ENCODE measurements around the gene ZNF626. TPM values are rescaled to one million over a fixed set of nuclear protein-coding genes. Genes with fewer than 3 reads are reported as not detected.
"Not testable (repeated sequence)": the region's sequence is repeated elsewhere in the genome, so short reads cannot be mapped to it uniquely, and the experiment has no call there.

Gene ZNF626
- total RNA-seq, 2 experiments from 2014 or later: 9.3 to 11.1 TPM

DNA sequence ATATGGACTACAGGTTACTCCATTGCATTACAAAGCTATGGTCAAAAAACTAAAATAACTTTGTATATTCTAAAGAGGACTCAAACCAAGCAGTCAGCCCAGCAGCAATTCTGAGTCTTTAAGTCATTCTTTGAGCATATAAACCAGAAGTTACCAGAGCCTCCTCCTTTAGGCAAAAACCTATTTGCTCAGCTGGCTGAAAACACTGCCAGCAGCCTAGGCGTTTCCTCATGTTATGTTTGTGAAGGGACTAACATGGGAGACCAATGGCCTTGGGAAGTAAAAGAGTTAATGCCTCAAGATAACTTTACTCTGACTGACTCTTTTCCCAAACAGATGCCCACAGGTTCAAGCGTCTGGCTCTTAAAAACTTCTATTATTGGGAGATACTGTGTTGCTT is 45.3 kb downstream of the ZNF626 start:
- H3K27ac Mint-ChIP-seq: no peak overlapping the region
- ChIA-PET POLR2A (no interaction called here), CTCF (no interaction called here)
- no peaks in the 10 kb centered on the region for H3K36me3 Mint-ChIP-seq (ENCODE audit: low read depth)
- ATAC-seq: no peak
- H3K4me3 Mint-ChIP-seq: no peak overlapping the region
- peaks cover 49% of the 10 kb centered on the region for H3K9me3 Mint-ChIP-seq
- intact Hi-C loops (cut with micrococcal nuclease): no loop called here
- no peaks in the 10 kb centered on the region for H3K4me1 Mint-ChIP-seq (ENCODE audit: low read depth)
- TF ChIP-seq CTCF (IDR thresholded peaks at IDR 0.05): no peak
- no peak for DNase-seq
- H3K27me3 Mint-ChIP-seq: no peaks in the 10 kb centered on the region

- ATAC-seq, CTCF ChIA-PET: not testable (repeated sequence)
Observed at GRCh38 chr19:20614971-20615370, 46.4 kb downstream of the ZNF626 start.

DNA sequence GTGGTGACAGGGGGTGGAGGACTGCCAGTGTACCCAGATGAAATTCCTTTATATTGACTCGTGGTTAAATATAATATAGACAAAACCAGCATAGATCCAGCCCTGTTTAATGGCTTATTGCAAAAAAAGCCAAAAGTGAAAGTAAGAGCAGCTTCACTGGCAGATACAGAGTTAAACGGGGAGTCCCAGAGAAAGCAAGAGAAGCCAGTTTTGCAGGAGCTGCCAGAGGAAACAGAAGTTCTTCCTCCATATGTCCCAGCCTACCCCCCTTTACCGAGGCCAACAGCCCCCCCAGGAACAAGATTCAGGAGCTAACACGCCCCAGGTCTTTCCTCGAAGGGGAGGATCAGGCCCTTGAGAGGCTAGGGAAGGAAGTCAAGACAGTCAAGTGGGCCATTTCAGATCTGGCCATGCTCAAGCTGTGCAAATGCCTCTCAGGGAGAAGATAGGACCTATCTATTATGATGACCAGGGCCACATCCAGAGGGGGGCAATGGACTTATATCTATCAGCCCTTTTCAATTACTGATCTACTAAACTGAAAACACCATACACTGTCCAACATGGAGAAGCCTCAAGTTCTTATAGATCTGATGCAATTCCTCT is 48.6 kb downstream of the ZNF626 start:
- ChIA-PET POLR2A (interaction anchor here (0.6 kb wide), 1 partner anchor 12 kb away, joined by 3 read pairs; no protein-coding TSS in a partner anchor), CTCF (no interaction called here)
- no peak for ATAC-seq
- no peaks in the 10 kb centered on the region for H3K27me3 Mint-ChIP-seq
- no peaks in the 10 kb centered on the region for H3K4me1 Mint-ChIP-seq (ENCODE audit: low read depth)
- intact Hi-C loops (cut with micrococcal nuclease): no loop called here
- no peak overlapping the region for H3K4me3 Mint-ChIP-seq
- no peak for DNase-seq
- no peak overlapping the region for H3K27ac Mint-ChIP-seq
- H3K9me3 Mint-ChIP-seq: peaks cover 54% of the 10 kb centered on the region
- no peak for TF ChIP-seq CTCF (IDR thresholded peaks at IDR 0.05)
- H3K36me3 Mint-ChIP-seq (ENCODE audit: low read depth): no peaks in the 10 kb centered on the region

More at GRCh38 chr19:20614971-20615370, 46.4 kb downstream of the ZNF626 start:
- intact Hi-C loops (cut with micrococcal nuclease); H3K4me1 Mint-ChIP-seq (ENCODE audit: low read depth); H3K27me3 Mint-ChIP-seq; POLR2A ChIA-PET; H3K27ac Mint-ChIP-seq; DNase-seq; H3K4me3 Mint-ChIP-seq; H3K36me3 Mint-ChIP-seq (ENCODE audit: low read depth): not testable (repeated sequence)
- peaks cover 54% of the 10 kb centered on the region for H3K9me3 Mint-ChIP-seq

DNA sequence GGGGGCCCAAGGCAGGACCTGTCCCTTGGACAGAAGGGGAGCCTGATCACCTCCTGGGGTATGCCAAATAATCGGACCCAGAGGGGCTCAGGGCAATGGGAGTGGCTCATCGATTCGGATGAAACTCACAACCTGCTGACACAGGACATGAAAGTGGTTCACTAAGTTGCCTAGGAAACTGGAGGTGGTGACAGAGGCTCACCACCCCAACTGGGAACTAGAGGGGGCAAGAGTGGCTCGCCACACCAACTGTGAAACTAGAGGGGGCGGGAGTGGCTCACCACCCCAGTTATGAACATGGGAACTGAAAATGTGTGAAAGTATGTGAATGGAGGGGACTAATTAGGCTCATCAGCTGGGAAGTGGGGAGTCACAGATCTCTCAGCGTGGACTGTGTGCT is 49.5 kb downstream of the ZNF626 start:
- H3K27me3 Mint-ChIP-seq: no peaks in the 10 kb centered on the region
- no peak for ATAC-seq

DNA sequence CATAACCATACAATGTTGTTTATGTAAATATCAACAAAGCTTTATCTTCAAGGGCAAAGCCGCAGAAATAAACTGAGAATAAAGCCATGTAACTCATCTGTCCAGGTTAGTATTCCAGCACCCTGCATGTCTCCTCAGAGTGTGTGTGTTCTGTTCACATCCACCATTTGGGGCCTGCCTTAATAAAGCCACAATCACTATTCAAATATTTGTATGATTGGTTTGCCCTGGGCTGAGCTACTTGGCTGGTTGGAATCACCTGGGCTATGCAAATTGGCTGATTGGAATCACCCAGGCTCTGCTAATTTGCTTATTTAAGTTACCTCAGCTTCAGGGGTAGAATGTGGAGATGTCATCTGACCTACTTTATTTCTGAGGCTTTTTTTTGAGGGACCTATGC is 53.4 kb downstream of the ZNF626 start:
- H3K9me3 Mint-ChIP-seq: peaks cover 38% of the 10 kb centered on the region
- H3K4me1 Mint-ChIP-seq (ENCODE audit: low read depth): no peaks in the 10 kb centered on the region
- no peak overlapping the region for H3K27ac Mint-ChIP-seq
- no peak for ATAC-seq
- DNase-seq: no peak
- no peak for TF ChIP-seq CTCF (IDR thresholded peaks at IDR 0.05)
- no peak overlapping the region for H3K4me3 Mint-ChIP-seq
- no peaks in the 10 kb centered on the region for H3K27me3 Mint-ChIP-seq
- intact Hi-C loops (cut with micrococcal nuclease): no loop called here
- H3K36me3 Mint-ChIP-seq (ENCODE audit: low read depth): no peaks in the 10 kb centered on the region
- CTCF ChIA-PET: no interaction called here
- POLR2A ChIA-PET: no interaction called here

More for the DNA sequence above, 49.5 kb downstream of the ZNF626 start:
- Mint-ChIP-seq H3K4me3 (no peak overlapping the region), H3K36me3 (ENCODE audit: low read depth) (no peaks in the 10 kb centered on the region), H3K4me1 (ENCODE audit: low read depth) (no peaks in the 10 kb centered on the region), H3K27ac (no peak overlapping the region), H3K9me3 (peaks cover 50% of the 10 kb centered on the region)
- intact Hi-C loops (cut with micrococcal nuclease): no loop called here
- TF ChIP-seq CTCF (IDR thresholded peaks at IDR 0.05): no peak
- no peak for DNase-seq
- ChIA-PET CTCF (no interaction called here), POLR2A (no interaction called here)

Other genes starting within 250 kb of the ZNF626 start
- 10 to 100 TPM; 14.0 to 16.2 TPM for gene ZNF737, start 95.8 kb downstream of the ZNF626 start, total RNA-seq
- 1 to 10 TPM; 8.9 to 9.3 TPM for gene ZNF66, start 114.7 kb upstream of the ZNF626 start, total RNA-seq